NCI-H2227 (cell line): Measurements from ENCODE around the gene PSME3.
"Not testable (repeated sequence)": the region's sequence is repeated elsewhere in the genome, so short reads cannot be mapped to it uniquely, and the experiment has no call there.

Experiments
- DNase-seq: peaks from one replicate; lab custom pipeline; 2025; ENCODE audit not compliant: unreplicated experiment; lab: John Stamatoyannopoulos, UW

The PSME3 gene

DNA sequence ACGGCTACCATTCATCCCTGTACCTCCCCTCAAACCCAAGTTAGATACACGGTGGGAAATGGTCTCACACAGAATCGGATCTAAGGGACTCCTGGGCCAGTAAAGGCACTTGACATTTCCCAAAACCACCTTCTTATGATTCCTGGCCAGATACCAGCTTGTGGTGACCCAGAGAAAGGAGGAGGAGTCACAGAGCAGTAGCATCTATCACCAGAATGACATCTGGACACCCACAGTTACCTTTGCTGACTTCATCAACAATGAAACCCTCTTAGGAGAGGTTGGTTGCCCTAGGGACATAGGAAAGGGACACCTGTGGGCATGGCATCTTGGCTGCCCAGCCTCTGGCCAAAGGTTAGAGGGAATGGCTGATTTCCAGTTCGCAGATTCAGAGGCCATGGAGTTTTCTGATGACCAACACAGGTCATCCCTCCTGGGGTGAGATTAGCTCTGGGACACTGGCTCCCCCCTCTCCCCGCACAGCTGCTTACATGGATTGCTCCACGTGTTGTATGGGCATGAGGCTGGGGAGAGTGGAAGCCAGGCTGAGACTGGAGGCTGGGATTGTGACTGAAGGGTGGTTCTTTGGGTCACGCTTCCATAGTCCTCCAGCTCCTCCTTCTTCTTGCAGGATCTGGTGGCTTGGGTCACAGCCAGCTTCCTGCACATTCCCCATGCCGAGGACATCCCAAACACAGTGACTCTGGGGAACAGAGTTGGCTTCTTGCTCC is 16.4 kb downstream of the PSME3 start:
- no peak for DNase-seq

GRCh38 chr17:42850954-42851353 is 17.8 kb downstream of the PSME3 start, which contains the start of gene AOC3:
Gene AOC3, plus strand, starts transcription at chr17:42851199. Its CDS starts 145 bp downstream, at chr17:42851344.
- DNase-seq = no peak

DNA sequence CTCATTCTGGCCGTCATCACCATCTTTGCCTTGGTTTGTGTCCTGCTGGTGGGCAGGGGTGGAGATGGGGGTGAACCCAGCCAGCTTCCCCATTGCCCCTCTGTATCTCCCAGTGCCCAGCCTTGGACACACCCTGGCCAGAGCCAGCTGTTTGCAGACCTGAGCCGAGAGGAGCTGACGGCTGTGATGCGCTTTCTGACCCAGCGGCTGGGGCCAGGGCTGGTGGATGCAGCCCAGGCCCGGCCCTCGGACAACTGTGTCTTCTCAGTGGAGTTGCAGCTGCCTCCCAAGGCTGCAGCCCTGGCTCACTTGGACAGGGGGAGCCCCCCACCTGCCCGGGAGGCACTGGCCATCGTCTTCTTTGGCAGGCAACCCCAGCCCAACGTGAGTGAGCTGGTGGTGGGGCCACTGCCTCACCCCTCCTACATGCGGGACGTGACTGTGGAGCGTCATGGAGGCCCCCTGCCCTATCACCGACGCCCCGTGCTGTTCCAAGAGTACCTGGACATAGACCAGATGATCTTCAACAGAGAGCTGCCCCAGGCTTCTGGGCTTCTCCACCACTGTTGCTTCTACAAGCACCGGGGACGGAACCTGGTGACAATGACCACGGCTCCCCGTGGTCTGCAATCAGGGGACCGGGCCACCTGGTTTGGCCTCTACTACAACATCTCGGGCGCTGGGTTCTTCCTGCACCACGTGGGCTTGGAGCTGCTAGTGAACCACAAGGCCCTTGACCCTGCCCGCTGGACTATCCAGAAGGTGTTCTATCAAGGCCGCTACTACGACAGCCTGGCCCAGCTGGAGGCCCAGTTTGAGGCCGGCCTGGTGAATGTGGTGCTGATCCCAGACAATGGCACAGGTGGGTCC is 18.4 kb downstream of the PSME3 start:
- DNase-seq = not testable (repeated sequence)

DNA sequence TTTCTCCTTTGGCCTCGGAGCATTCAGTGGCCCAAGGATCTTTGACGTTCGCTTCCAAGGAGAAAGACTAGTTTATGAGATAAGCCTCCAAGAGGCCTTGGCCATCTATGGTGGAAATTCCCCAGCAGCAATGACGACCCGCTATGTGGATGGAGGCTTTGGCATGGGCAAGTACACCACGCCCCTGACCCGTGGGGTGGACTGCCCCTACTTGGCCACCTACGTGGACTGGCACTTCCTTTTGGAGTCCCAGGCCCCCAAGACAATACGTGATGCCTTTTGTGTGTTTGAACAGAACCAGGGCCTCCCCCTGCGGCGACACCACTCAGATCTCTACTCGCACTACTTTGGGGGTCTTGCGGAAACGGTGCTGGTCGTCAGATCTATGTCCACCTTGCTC is 19.2 kb downstream of the PSME3 start:
- no peak for DNase-seq

GRCh38 chr17:42853004-42853403 is 19.8 kb downstream of the PSME3 start:
- no peak for DNase-seq

DNA sequence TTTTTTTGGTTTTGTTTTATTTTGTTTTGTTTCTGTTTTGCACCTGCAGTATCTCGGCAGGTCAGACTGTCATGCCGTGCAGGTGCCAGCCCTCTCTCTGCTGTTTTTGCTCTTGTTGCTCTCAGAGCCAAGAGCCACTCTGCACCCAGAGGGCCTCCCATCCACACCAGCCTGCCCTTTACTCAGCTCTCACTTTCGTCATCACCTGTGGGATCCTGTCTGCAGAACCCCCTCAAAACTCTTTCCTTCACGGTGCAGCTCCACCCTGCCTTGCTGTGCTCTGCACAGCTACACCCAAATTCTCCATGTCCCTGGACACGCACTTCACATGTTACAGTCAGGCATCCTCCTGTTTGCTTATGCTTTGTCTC is 20.4 kb downstream of the PSME3 start:
- DNase-seq = no peak

DNA sequence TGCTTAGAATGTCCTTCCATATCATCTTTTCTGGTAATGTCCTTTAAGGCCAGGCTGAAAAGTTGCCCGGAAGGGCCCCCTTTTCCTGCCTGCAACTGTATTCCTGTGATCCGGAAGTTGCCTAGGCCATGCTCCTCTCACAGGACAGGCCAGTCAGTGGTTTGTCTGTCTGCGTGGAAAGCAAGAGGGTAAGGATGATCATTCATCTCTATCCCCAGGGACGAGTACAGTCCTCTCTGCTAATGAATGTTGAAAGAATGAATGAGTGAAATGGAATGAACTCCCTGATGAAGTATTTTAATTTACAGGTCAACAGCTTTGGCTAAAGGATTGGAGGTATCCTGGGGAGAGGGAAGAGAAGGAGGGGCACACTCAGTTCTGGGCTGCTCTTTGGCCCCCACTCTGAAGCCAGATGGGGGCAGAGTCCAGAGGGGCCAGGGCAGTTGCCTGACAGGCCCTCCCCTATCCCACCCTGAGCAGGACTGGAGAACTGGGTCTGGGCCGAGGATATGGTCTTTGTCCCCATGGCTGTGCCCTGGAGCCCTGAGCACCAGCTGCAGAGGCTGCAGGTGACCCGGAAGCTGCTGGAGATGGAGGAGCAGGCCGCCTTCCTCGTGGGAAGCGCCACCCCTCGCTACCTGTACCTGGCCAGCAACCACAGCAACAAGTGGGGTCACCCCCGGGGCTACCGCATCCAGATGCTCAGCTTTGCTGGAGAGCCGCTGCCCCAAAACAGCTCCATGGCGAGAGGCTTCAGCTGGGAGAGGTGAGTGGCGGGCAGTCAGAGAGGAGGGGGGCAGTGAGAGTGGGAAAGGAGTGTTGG is 21.0 kb downstream of the PSME3 start:
- no peak for DNase-seq

DNA sequence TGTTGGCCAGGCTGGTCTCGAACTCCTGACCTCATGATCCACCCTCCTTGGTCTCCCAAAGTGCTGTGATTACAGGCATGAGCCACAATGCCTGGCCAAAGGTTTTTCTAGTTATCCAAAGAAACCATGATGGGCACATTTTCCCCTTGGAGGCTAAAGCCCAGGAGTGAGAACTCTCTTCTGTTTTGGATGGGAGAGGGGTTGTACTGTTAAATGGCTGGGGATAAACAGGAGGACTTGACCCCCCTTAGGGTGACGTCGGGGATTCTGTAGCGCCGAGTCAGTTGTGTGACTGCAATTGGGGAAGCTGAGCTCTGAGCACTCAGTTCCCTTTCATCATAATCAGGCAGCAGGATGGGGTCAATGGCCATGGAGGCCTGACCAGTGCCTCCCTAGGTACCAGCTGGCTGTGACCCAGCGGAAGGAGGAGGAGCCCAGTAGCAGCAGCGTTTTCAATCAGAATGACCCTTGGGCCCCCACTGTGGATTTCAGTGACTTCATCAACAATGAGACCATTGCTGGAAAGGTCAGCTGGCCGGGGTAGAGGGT is 21.9 kb downstream of the PSME3 start:
- DNase-seq = no peak

DNA sequence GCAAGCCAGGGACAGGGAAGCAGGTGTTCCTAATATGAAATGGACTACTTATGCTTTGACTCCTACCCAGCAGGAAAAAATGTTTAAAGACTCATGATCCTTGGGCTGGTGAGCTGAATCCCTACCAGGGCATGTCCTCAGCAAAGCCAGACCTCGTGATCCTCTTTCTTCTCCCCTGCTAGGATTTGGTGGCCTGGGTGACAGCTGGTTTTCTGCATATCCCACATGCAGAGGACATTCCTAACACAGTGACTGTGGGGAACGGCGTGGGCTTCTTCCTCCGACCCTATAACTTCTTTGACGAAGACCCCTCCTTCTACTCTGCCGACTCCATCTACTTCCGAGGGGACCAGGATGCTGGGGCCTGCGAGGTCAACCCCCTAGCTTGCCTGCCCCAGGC is 22.9 kb downstream of the PSME3 start:
- not testable (repeated sequence) for DNase-seq

- DNase-seq = not testable (repeated sequence)
Observed at GRCh38 chr17:42856516-42856915, 23.3 kb downstream of the PSME3 start.

GRCh38 chr17:42857389-42857788 is 24.2 kb downstream of the PSME3 start:
- DNase-seq = no peak

DNA sequence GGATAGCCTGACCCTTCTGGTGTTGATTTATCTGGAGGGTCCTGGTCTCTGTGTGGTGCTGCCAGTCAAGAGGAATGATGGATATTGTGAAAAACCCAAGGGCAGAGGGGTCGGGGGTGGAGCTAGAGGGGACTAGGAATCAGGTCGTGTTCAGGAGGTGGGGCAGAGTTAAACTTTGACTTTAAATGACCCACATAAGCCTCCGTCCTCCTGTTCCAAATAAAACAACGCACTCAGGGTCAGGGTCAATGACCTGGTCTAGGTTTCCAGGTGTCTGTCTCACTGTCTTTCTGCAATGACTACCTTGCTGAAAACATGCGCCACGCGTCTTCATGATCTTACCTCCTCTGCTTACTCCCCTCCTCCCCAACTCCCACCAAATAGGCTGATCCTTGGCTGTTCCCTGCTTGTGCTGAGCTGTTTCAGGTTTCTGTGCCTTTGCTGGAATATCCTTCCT is 32.5 kb downstream of the PSME3 start:
- DNase-seq = no peak

- DNase-seq = no peak
Observed at GRCh38 chr17:42866216-42866615, 33.0 kb downstream of the PSME3 start.

DNA sequence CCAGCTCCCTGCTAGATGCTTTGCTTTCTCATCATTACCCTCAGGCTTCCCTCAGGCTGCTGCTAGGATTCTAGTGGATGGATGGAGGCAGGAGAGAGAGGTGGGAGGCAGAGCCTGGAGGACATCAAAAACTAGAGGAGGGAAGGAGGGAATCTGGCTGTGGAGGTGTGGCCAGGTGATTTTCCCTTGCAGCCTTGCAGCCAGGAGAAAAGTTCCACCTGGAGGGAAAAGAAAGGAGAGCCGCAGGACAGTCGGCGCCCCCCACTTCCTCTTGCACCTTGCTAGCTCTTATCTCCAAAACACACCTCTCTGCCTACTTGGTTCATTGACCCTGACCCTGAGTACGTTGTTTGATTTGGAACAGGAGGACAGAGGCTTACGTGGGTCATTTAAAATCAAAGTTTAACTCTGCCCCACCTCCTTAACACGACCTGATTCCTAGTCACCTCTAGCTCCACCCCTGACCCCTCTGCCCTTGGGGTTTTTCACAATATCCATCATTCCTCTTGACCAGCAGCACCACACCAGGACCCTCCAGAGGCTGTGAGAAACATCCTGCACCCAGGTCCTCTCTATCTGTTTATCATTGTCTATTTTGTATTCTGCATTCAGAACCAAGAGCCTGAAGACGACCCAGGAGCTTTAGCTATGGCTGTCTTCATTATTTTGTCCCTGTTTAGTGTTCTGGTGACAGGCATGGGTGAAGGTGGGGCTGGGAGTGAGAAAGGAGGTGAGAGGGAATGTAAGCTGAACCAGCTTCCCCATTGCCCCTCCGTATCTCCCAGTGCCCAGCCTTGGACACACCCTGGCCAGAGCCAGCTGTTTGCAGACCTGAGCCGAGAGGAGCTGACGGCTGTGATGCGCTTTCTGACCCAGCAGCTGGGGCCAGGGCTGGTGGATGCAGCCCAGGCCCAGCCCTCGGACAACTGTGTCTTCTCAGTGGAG is 33.7 kb downstream of the PSME3 start:
- no peak for DNase-seq

DNA sequence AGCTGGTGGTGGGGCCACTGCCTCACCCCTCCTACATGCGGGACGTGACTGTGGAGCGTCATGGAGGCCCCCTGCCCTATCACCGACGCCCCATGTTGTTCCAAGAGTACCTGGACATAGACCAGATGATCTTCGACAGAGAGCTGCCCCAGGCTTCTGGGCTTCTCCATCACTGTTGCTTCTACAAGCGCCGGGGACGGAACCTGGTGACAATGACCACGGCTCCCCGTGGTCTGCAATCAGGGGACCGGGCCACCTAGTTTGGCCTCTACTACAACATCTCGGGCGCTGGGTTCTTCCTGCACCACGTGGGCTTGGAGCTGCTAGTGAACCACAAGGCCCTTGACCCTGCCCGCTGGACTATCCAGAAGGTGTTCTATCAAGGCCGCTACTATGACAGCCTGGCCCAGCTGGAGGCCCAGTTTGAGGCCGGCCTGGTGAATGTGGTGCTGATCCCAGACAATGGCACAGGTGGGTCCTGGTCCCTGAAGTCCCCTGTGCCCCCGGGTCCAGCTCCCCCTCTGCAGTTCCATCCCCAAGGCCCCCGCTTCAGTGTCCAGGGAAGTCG is 34.6 kb downstream of the PSME3 start:
- not testable (repeated sequence) for DNase-seq

DNA sequence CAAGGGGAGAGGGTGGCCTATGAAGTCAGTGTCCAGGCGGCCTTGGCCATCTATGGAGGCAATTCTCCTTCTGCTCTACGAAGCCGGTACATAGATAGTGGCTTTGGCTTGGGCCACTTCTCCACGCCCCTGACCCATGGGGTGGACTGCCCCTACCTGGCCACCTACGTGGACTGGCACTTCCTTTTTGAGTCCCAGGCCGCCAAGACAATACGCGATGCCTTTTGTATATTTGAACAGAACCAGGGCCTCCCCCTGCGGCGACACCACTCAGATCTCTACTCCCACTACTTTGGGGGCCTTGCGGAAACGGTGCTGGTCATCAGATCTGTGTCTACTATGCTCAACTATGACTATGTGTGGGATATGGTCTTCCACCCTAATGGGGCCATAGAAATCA is 35.1 kb downstream of the PSME3 start:
- DNase-seq = no peak

DNA sequence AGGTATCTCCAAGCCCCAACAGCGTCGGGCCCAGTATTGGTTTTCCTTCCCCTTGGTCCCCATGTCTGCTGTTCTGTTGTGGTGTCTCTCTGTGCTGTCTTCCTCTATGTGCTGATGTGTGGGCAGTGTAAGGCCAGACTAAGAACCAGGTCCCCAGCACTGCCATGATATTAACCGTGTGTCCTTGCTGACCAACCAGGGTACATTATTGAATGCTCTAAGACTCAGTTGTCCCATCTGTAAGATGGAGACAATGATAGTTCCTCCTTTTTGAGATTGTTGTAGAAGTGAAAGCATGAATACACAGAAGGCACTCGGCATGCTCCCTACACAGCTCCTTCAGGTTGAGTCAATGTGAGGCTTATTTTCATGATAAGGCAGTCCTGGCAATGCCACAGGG is 38.5 kb downstream of the PSME3 start:
- no peak for DNase-seq

- DNase-seq = no peak
Observed at GRCh38 chr17:42872251-42872965, 39.2 kb downstream of the PSME3 start.

GRCh38 chr17:42873315-42873714 is 40.1 kb downstream of the PSME3 start:
- no peak for DNase-seq
